ENCODE results near the gene FARS2.

DNA sequence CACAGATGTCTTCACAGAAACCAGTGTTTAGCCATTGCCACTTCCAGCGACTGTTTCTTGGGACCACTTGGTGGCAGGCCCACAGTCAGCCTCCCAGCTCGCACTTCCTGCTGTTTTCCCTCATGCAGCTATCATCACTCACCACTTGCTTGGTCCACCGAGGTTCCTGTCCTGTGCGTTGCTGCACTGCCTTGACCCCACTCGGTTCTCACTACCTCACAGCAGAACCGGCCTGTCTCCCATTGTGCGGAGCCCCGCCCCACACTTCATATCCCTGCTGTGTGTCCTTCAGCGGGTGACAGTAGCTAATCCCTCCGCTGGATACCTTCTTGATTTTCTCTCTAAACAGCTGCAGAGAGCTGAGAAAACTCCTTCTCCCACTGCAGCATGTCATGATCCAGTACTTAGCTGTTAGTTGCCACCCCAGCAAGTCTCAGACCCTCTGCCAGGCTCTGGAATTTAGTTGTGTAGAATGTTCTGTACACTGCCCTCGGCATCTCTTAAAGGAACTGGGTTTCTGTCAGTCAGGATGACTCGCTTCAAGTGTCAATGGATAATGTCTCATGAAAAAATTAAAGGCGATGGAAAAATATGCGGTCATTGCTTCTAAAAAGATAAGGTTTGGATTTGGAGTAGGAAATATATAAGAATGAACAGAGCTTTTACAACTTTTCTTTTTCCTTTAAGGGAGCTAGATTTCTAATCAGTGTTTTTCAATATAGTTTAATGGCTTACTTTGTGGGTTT, 208.0 kb downstream of the FARS2 start:
- TF ChIP-seq POLR2AphosphoS5 (IDR thresholded peaks at IDR 0.05; ENCODE audit: low read depth, low read length) (no peak), SMC3 (IDR thresholded peaks at IDR 0.05; ENCODE audit: low read depth, low read length) (no peak), TAF1 (IDR thresholded peaks at IDR 0.05; ENCODE audit: borderline replicate concordance, low read depth, low read length) (no peak), ELF1 (IDR thresholded peaks at IDR 0.05) (no peak), MEF2A (IDR thresholded peaks at IDR 0.05; ENCODE audit: borderline replicate concordance, low read depth) (no peak), EP300 (IDR thresholded peaks at IDR 0.05; ENCODE audit: borderline replicate concordance in 1 of 2, low read depth in 1 of 2, low read length in 1 of 2) (no peak), EZH2phosphoT487 (IDR thresholded peaks at IDR 0.05; ENCODE audit: borderline replicate concordance, low read depth) (no peak), GABPA (IDR thresholded peaks at IDR 0.05; ENCODE audit: low read depth) (no peak)
- TF ChIP-seq, protein P1, sequence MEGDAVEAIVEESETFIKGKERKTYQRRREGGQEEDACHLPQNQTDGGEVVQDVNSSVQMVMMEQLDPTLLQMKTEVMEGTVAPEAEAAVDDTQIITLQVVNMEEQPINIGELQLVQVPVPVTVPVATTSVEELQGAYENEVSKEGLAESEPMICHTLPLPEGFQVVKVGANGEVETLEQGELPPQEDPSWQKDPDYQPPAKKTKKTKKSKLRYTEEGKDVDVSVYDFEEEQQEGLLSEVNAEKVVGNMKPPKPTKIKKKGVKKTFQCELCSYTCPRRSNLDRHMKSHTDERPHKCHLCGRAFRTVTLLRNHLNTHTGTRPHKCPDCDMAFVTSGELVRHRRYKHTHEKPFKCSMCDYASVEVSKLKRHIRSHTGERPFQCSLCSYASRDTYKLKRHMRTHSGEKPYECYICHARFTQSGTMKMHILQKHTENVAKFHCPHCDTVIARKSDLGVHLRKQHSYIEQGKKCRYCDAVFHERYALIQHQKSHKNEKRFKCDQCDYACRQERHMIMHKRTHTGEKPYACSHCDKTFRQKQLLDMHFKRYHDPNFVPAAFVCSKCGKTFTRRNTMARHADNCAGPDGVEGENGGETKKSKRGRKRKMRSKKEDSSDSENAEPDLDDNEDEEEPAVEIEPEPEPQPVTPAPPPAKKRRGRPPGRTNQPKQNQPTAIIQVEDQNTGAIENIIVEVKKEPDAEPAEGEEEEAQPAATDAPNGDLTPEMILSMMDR (IDR thresholded peaks at IDR 0.05): no peak
- TF ChIP-seq, protein P2, sequence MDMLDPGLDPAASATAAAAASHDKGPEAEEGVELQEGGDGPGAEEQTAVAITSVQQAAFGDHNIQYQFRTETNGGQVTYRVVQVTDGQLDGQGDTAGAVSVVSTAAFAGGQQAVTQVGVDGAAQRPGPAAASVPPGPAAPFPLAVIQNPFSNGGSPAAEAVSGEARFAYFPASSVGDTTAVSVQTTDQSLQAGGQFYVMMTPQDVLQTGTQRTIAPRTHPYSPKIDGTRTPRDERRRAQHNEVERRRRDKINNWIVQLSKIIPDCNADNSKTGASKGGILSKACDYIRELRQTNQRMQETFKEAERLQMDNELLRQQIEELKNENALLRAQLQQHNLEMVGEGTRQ (IDR thresholded peaks at IDR 0.05; ENCODE audit: borderline replicate concordance, low read depth, low read length): no peak
